GM19240 (cell line): ENCODE measurements around the gene WDR48.

ENCODE experiments used
- DNase-seq: peaks from one replicate; pipeline ENCODE4 v3.0.0; 2011; ENCODE audit warnings: low spot score; ENCODE audit not compliant: insufficient read length

Gene WDR48

GRCh38 chr3:39063143-39063542, 11.3 kb downstream of the WDR48 start:
- no peak for DNase-seq

DNA sequence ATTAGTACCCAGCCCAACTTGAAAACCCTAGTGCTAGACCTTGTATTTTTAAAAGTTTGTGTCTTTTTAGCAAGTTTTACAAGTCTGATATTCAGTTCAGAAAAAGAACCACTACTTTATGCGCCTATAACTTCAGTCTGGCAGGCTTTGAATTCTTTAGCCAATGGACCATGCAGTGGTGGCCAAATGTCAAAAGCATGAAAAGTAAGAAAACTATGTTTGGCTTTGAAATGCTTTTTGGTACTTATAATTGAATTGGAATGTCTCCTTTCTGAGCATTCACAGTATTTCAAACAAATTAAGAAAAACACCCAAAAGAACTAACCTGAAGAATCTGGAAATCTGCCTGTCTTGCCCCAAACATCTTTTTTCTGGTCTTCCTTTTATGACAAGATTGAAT, 12.8 kb downstream of the WDR48 start:
- DNase-seq = no peak

DNA sequence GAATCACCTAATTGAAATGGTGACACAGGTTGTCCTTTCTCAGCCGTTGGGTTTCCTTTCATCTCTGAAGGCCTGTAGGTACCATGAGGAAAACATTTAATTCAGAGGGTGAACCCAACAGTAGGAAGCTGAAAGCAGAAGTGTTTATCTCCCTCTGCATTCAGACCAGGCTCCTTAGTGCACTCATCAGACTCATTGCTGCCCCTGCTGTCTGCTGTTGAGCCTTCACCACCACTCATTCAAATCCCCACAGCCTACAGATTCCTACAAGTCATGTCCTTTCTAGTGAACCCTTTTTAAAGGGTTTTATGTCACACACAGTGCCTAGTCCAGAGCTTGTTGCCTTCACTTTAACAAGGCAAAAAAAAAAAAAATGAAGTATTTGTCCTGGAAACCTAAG, 13.4 kb downstream of the WDR48 start:
- DNase-seq = peak; percentile 30

- DNase-seq = no peak
Measured at GRCh38 chr3:39067286-39067685, 15.5 kb downstream of the WDR48 start.

DNA sequence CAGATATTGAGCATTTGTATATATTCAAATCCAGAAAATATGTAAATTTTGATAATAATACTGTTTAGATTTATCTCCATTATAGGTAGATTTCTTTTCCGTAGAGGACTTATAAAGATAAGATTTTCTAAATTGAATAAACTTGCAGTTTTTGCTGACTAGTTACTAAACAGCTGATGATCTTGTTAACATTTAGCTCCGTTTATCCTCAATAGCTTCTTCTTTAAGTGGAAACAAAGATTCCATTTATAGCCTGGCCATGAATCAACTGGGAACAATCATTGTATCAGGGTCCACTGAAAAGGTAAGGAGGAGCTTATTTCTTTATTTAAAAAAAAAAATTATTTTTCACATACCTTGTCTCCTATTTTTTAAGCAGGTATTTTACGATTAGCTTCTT, 16.7 kb downstream of the WDR48 start:
- no peak for DNase-seq

- no peak for DNase-seq
Measured at GRCh38 chr3:39075910-39076309, 24.1 kb downstream of the WDR48 start.

DNA sequence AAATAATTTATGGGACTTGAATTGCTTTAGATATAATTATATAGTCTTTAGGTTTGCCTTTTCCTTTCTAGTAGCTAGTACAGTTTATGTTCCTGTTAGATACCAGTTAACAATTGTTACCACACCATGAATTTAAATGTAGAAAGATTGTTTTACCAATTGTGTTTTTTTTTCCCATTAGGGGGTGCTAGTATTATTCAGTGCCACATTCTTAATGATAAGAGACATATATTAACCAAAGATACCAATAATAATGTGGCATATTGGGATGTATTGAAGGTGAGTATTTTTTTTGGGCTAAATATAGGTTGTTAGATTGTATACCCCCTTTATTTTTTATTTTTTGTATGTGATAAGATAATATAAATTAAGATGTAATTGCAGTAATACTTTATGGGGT, 27.7 kb downstream of the WDR48 start:
- DNase-seq = no peak

DNA sequence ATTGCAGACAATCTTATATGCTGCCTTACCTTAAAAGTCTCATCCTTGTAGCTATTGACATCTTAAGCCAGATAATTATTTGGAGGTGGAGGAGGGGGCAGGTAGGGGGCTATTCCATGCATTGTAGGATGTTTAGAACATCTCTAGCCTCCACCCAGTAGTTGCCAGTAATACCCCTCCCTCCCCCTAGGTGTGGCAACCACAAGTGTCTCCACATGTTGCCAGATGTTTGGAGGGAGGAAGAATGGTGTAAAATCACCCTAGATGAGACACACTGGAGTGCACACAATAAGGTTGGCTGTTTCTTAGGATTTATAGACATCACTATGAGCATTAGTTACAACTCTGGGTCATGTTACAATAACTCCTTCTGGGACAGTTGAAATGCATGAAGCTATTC, 28.2 kb downstream of the WDR48 start:
- no peak for DNase-seq

- no peak for DNase-seq
Measured at GRCh38 chr3:39082666-39083313, 31.0 kb downstream of the WDR48 start.

GRCh38 chr3:39086144-39086543, 34.3 kb downstream of the WDR48 start:
- DNase-seq = no peak

GRCh38 chr3:39088456-39088855, 36.6 kb downstream of the WDR48 start:
- DNase-seq = no peak

DNA sequence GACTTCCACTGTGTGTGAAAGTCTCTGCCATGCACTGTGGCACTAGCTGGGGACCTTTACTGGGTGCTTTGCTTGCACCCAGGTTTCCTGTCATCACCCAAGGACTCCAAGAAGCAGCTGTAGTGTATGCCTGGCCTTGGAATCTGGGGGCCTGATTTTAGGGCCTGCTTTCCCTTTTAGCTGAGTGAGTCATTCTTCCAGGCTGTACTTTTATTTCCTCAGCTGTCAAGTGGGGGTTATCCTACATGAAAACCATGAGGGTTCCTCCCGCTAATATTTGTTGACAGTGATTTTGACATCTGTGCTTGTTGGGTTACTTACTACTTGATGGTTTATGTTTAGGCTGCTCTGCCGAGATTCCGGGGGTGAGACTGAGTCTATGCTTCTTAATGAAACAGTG, 37.1 kb downstream of the WDR48 start:
- no peak for DNase-seq

DNA sequence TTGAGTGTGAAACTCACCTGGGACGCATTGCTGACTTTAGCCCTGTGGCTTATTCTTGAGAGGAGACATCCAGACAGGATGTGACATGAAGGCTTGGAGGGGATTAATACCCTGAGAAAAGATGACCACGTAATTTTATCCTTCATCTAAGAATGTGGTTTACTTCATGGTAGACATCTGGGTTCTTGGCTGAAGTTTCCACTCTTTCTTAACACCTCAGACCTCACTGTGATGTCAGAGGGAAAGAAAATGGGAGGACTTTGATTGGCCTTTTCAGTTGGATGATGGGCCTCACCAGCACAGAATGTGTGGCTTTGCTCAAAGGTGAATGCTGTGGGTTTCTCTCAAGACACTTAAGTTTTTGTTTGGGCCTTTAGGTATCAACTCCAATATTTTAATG, 39.1 kb downstream of the WDR48 start:
- no peak for DNase-seq

DNA sequence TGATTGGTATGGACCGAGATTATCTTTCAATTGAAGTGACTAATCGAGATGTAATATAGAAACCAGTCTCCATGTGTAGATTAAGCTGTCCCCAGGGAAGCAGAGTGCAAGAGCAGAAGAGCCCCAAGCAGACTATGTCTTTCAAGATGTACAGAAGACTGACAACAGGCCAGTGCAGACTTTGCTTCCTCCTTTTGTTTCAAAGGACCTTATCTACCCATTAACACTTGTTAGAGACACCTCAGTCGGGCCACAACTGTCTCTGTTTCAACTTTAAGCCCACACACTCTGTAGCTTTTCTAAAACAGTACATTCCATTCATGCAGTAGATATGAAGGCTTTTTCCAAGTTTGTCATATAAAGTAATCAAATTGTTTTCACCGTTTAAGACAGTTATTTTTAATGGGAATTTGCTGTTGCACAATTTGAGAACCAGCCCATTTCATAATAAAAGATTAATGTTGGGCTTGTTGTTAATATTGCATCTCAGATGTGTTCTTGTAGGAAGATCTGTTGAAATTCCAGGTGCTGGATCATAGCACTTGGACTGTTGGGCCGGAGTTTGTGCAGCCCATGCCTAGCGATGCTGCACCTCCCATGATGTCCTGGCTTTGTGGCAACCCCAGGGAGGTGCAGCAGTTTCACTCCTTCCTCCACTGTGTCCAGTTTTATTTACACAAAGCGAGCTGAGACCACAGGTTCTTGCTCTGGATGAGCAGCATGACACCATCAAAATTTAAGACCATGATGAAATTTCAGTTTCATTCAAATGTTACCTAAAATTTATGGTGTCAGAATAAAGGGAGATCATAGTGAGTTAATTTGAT, 43.2 kb downstream of the WDR48 start:
- DNase-seq = no peak

- DNase-seq = no peak
Measured at GRCh38 chr3:39095778-39096177, 44.0 kb downstream of the WDR48 start.

DNA sequence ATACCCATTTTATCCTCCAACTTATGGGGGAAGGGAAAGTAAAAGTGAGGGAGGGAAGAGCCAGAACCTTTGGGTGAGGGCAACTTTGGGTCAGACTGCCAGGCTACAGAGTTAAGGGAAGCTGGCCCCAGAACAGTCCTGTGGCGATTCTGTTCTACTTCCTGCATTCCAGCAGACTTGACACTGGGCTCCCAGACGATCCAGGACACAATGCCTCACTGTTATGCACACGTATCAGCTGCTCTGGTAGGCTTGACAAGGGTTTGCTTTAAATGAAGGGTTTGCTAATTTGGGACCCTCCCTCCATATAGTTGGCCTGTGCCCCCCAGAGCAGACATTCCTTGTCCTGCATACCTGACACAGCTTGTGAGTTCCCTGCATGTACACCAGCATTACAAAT, 45.0 kb downstream of the WDR48 start:
- no peak for DNase-seq

- DNase-seq = no peak
Measured at GRCh38 chr3:39097716-39098472, 46.1 kb downstream of the WDR48 start.

GRCh38 chr3:39098473-39099000, 46.7 kb downstream of the WDR48 start:
- DNase-seq = no peak

DNA sequence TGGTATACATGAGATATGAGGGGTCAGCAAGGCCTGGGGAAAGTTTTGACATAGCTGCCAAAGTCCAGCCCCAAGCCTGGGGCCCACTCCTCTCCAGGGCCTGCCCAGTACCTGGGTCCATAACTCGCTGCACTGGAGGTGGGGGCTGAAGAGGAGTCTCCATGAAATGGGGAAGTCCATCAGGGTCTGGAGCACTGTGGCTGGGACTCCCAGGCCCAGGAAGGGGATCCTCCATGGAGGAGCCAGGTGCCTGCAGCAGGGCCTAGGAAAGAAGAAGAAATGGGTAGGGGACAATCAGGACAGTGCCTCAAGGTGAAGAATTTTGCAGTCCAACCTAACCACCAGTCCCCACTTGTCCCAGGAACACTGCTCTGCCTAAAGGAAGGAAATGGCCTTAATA, 47.4 kb downstream of the WDR48 start:
- DNase-seq = no peak

- no peak for DNase-seq
Measured at GRCh38 chr3:39099738-39100499, 48.1 kb downstream of the WDR48 start.

GRCh38 chr3:39100500-39100886, 48.7 kb downstream of the WDR48 start:
- DNase-seq = no peak
